HG03439 (cell line): Measurements from ENCODE around the gene CD99L2.
"Not testable (repeated sequence)": the region's sequence is repeated elsewhere in the genome, so short reads cannot be mapped to it uniquely, and the experiment has no call there.

ENCODE experiments used
- ATAC-seq: cut with Tn5 transposase; IDR thresholded peaks from one replicate; pipeline ENCODE4 v1.9.1; 2021; ENCODE audit warnings: mild to moderate bottlenecking, moderate library complexity; ENCODE audit not compliant: unreplicated experiment

CD99L2 gene

GRCh38 chrX:150857453-150857852 lies 41.0 kb downstream of the CD99L2 start:
- ATAC-seq, result no peak

- ATAC-seq, result no peak
These were observed 41.7 kb downstream of the CD99L2 start for GRCh38 chrX:150856785-150857184.

- ATAC-seq, result no peak
These were observed 42.4 kb downstream of the CD99L2 start for GRCh38 chrX:150856101-150856500.

GRCh38 chrX:150854856-150855255 lies 43.6 kb downstream of the CD99L2 start:
- ATAC-seq, result no peak

- no peak for ATAC-seq
These were observed 48.3 kb downstream of the CD99L2 start for GRCh38 chrX:150849996-150850720.

GRCh38 chrX:150849486-150849885 lies 49.0 kb downstream of the CD99L2 start:
- ATAC-seq, result no peak

- ATAC-seq, result no peak
These were observed 49.5 kb downstream of the CD99L2 start for GRCh38 chrX:150848914-150849365.

GRCh38 chrX:150847088-150847487 lies 51.4 kb downstream of the CD99L2 start:
- no peak for ATAC-seq

GRCh38 chrX:150846130-150846529 lies 52.3 kb downstream of the CD99L2 start:
- no peak for ATAC-seq

GRCh38 chrX:150845091-150845490 lies 53.4 kb downstream of the CD99L2 start:
- ATAC-seq, result no peak

GRCh38 chrX:150844016-150844415 lies 54.5 kb downstream of the CD99L2 start:
- ATAC-seq, result no peak

GRCh38 chrX:150842198-150842685 lies 56.2 kb downstream of the CD99L2 start:
- ATAC-seq, result no peak

- ATAC-seq, result no peak
These were observed 56.8 kb downstream of the CD99L2 start for GRCh38 chrX:150841456-150842197.

GRCh38 chrX:150837845-150838244 lies 60.6 kb downstream of the CD99L2 start:
- ATAC-seq, result no peak

- ATAC-seq, result no peak
These were observed 63.8 kb downstream of the CD99L2 start for GRCh38 chrX:150834695-150835094.

GRCh38 chrX:150833454-150834056 lies 64.9 kb downstream of the CD99L2 start:
- ATAC-seq, result no peak

GRCh38 chrX:150831863-150832262 lies 66.6 kb downstream of the CD99L2 start:
- ATAC-seq, result no peak

- no peak for ATAC-seq
These were observed 69.7 kb downstream of the CD99L2 start for GRCh38 chrX:150828785-150829184.

- ATAC-seq, result not testable (repeated sequence)
These were observed 74.1 kb downstream of the CD99L2 start for GRCh38 chrX:150824352-150824751.

- ATAC-seq, result not testable (repeated sequence)
These were observed 74.6 kb downstream of the CD99L2 start for GRCh38 chrX:150823826-150824225.

- no peak for ATAC-seq
These were observed 76.5 kb downstream of the CD99L2 start for GRCh38 chrX:150821971-150822370.

- ATAC-seq, result no peak
These were observed 84.5 kb downstream of the CD99L2 start for GRCh38 chrX:150813922-150814321.
